Natural killer cell (primary cell): ENCODE results near the gene PCSK5. TPM values are rescaled to one million over a fixed set of nuclear protein-coding genes. Genes with fewer than 3 reads are reported as not detected.
A peak's percentile ranks its signal among the peaks of the same experiment; 100 is the strongest.

Source experiments
- ATAC-seq, 3 donors: fragments of 150-1000 bp in 2 of 3; fragments of 200-7000 bp in 1 of 3; cut with Tn5 transposase; 1 replicate in 1 of 3; 2 replicates in 2 of 3; pipeline ENCODE4 v1.10.0; 2021; ENCODE audit warnings: mild to moderate bottlenecking in 2 of 3, moderate library complexity in 2 of 3
- DNase-seq, 2 donors: peaks; one replicate each; pipeline versions ENCODE4 v3.0.0 to v3.0.0-alpha.2; 2013 to 2021; ENCODE audit warnings: mixed read lengths in 1 of 2
- H3K27ac ChIP-seq: one replicate; pipeline ENCODE4 v1.5.1; 2013; ENCODE audit warnings: mild to moderate bottlenecking, low read length
- H3K27me3 ChIP-seq: one replicate; pipeline ENCODE4 v1.6.1; 2013; ENCODE audit warnings: low read length; ENCODE audit not compliant: control insufficient read depth, insufficient read depth
- H3K36me3 ChIP-seq: one replicate; pipeline ENCODE4 v1.6.1; 2013; ENCODE audit warnings: low read length; ENCODE audit not compliant: control insufficient read depth, insufficient read depth
- H3K4me1 ChIP-seq: one replicate; pipeline ENCODE4 v1.6.1; 2013; ENCODE audit warnings: low read length; ENCODE audit not compliant: control insufficient read depth, insufficient read depth
- H3K4me3 ChIP-seq: one replicate; pipeline ENCODE4 v1.5.1; 2013; ENCODE audit warnings: low read length
- H3K9me3 ChIP-seq: one replicate; pipeline ENCODE4 v1.6.1; 2013; ENCODE audit warnings: low read length; ENCODE audit not compliant: control insufficient read depth, insufficient read depth
- H3K27ac Mint-ChIP-seq, 2 donors: one replicate each; pipeline ENCODE4 v1.8.0; 2022; ENCODE audit warnings: mild to moderate bottlenecking in 2 of 2, mixed read lengths in 2 of 2, moderate library complexity in 1 of 2
- H3K27me3 Mint-ChIP-seq, 2 donors: one replicate each; pipeline ENCODE4 v1.8.0; 2022; ENCODE audit warnings: low read depth in 2 of 2, mixed read lengths in 2 of 2
- H3K36me3 Mint-ChIP-seq: one replicate; pipeline ENCODE4 v1.8.0; 2022; ENCODE audit warnings: mixed read lengths
- H3K4me1 Mint-ChIP-seq, 2 donors: one replicate each; pipeline ENCODE4 v1.8.0; 2022; ENCODE audit warnings: mixed read lengths in 2 of 2
- H3K4me3 Mint-ChIP-seq: one replicate; pipeline ENCODE4 v1.8.0; 2022; ENCODE audit warnings: mild to moderate bottlenecking, moderate library complexity, mixed read lengths
- H3K9me3 Mint-ChIP-seq, 2 donors: one replicate each; pipeline ENCODE4 v1.8.0; 2022; ENCODE audit warnings: mixed read lengths in 2 of 2
- whole genome bisulfite sequencing: methylation state at CpG from one replicate; pipeline ENCODE4 v1.1.7; 2013; ENCODE audit warnings: missing lambda C conversion rate; ENCODE audit not compliant: insufficient coverage; 5-methylcytosine and 5-hydroxymethylcytosine counted together
- intact Hi-C: fragments of 100-400 bp; cut with micrococcal nuclease; formaldehyde crosslinking; loops from one replicate; pipeline ENCODE4 v1.14.2; 2022
- total RNA-seq, 4 donors: library from RNA; stranded (reverse); fragments of 120-200 nt in 1 of 4; gene quantifications; one replicate each; pipeline versions ENCODE4 v1.2.3 to v1.2.4, GENCODE V29; 2013 to 2022
- TF ChIP-seq, protein P1 (sequence below): fragments of 200-600 bp; IDR thresholded peaks from one replicate; pipeline ENCODE4 v1.8.0; 2022; ENCODE audit warnings: antibody characterized with exemption

PCSK5 gene
- total RNA-seq, 3 donors from 2014 or later (not counting 1 experiment from before 2014, with no cell fraction given), result 2.4 to 13.2 (median 5.7) TPM

DNA sequence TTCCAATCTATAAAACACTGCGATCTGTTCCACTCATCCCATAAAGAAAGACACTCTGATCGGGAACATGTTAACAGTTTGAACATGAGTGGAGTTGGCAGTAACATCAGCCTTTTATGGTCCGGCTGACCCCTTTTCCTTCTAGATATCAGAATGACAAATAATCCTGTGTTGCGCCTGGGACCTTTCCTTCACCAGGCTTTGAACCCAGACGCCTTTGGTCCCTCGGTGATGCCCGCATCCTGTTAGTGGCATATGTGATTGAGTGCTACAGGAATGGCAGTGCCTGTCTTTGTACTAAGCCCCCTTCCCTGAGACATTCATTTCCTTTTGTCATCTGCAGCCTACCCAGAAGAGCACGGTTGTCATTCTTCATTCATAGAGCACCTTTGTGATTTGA is 209.0 kb downstream of the PCSK5 start:
- DNase-seq, result no peak
- H3K9me3 Mint-ChIP-seq, result no peaks in the 10 kb centered on the region
- no peak overlapping the region for H3K27ac ChIP-seq
- H3K4me3 ChIP-seq, result no peak overlapping the region
- no peak overlapping the region for H3K4me3 Mint-ChIP-seq
- peaks cover 2 to 15% of the 10 kb centered on the region in 2 donors for H3K27me3 Mint-ChIP-seq
- H3K36me3 Mint-ChIP-seq, result peaks cover 7% of the 10 kb centered on the region
- H3K4me1 ChIP-seq, result no peaks in the 10 kb centered on the region
- no peaks in the 10 kb centered on the region for H3K27me3 ChIP-seq
- no peak overlapping the region for H3K27ac Mint-ChIP-seq
- 34% methylated on average over 6 of the region's 8 CpGs for WGBS
- H3K4me1 Mint-ChIP-seq, result peaks cover 0 to 26% of the 10 kb centered on the region in 2 donors
- no peak for ATAC-seq
- no peaks in the 10 kb centered on the region for H3K9me3 ChIP-seq
- intact Hi-C loops, result no loop called here
- TF ChIP-seq, protein P1, sequence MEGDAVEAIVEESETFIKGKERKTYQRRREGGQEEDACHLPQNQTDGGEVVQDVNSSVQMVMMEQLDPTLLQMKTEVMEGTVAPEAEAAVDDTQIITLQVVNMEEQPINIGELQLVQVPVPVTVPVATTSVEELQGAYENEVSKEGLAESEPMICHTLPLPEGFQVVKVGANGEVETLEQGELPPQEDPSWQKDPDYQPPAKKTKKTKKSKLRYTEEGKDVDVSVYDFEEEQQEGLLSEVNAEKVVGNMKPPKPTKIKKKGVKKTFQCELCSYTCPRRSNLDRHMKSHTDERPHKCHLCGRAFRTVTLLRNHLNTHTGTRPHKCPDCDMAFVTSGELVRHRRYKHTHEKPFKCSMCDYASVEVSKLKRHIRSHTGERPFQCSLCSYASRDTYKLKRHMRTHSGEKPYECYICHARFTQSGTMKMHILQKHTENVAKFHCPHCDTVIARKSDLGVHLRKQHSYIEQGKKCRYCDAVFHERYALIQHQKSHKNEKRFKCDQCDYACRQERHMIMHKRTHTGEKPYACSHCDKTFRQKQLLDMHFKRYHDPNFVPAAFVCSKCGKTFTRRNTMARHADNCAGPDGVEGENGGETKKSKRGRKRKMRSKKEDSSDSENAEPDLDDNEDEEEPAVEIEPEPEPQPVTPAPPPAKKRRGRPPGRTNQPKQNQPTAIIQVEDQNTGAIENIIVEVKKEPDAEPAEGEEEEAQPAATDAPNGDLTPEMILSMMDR, result no peak
- no peaks in the 10 kb centered on the region for H3K36me3 ChIP-seq

DNA sequence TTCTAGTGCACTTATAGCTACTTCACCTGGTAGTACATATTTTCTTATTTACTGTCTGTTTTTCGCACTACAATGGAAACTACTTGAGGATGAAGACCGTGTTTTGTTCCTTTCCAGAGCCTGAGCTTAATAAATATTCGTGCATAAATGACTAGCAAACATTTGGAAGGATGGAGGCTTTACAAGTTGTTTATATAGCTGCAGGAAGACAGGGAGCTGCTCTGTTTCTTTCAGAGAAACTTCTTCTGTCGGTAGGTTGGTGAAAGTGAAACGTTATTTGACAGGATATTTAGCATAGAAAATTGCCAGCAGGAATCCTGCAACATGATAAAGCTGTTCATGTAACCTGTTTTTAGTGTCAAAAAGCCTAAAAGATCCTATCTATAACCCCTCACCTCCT is 210.6 kb downstream of the PCSK5 start:
- Histone ChIP-seq H3K27ac (no peak overlapping the region), H3K9me3 (no peaks in the 10 kb centered on the region), H3K4me1 (no peaks in the 10 kb centered on the region), H3K4me3 (no peak overlapping the region), H3K36me3 (no peaks in the 10 kb centered on the region), H3K27me3 (no peaks in the 10 kb centered on the region)
- DNase-seq (no peak), ATAC-seq (no peak)
- intact Hi-C loops, result no loop called here
- H3K36me3 Mint-ChIP-seq, result peaks cover 7% of the 10 kb centered on the region
- TF ChIP-seq, protein P1, result no peak
- H3K4me1 Mint-ChIP-seq, result peaks cover 0 to 26% of the 10 kb centered on the region in 2 donors
- WGBS, result 42% methylated on average over 5 of the region's 5 CpGs
- no peak overlapping the region for H3K27ac Mint-ChIP-seq
- no peaks in the 10 kb centered on the region for H3K9me3 Mint-ChIP-seq
- H3K4me3 Mint-ChIP-seq, result peak overlapping the region; percentile 14
- peaks cover 2 to 15% of the 10 kb centered on the region in 2 donors for H3K27me3 Mint-ChIP-seq

DNA sequence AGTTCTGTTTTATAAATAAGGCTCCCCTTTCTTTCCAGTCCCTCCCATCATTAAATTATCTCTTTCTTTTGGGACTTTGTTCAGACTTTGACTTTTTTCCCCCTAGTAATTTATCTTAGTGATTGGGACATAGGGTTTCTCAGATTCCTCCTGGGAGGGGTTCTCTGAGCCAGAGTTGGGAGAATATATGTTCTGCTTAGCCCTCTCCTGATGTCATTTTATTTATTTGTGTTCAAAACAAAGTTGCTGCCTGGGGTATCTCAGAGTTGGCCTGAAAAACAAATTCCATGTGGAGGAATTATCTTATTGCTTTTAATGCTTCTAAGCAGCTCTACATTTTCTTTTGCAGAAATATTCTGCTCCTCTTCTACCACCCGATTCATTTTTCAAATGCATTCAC is 211.0 kb downstream of the PCSK5 start:
- H3K27me3 ChIP-seq, result no peaks in the 10 kb centered on the region
- ATAC-seq, result no peak
- Mint-ChIP-seq H3K27ac (no peak overlapping the region), H3K36me3 (peaks cover 7% of the 10 kb centered on the region), H3K9me3 (no peaks in the 10 kb centered on the region), H3K4me3 (no peak overlapping the region), H3K27me3 (peaks cover 2 to 15% of the 10 kb centered on the region in 2 donors), H3K4me1 (peaks cover 0 to 26% of the 10 kb centered on the region in 2 donors)
- intact Hi-C loops, result no loop called here
- 100% methylated on average over 1 of the region's 1 CpG for WGBS
- TF ChIP-seq, protein P1, result no peak
- H3K9me3 ChIP-seq, result no peaks in the 10 kb centered on the region
- H3K4me3 ChIP-seq, result no peak overlapping the region
- no peak for DNase-seq
- no peaks in the 10 kb centered on the region for H3K4me1 ChIP-seq
- H3K36me3 ChIP-seq, result no peaks in the 10 kb centered on the region
- H3K27ac ChIP-seq, result no peak overlapping the region

DNA sequence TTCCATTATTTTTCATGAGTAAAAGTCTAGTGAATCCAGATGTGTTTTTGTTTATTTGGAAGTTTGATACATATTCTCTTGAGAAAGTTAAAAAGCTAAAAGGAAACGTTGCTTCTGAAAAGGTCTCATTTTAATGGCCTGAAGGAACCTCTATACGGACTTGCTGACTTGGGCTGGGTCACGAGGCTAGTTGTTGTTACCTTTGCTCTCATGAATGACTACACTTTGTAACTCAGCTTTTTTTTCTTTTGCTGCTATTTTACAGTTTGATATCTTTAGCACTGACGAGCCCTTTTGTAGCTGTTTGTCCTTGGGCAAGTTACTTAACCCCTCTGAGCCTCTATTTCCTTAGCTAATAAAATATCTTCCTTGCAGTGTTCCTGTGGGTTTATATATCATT is 211.5 kb downstream of the PCSK5 start:
- H3K27ac Mint-ChIP-seq, result no peak overlapping the region
- 90% methylated on average over 4 of the region's 4 CpGs for WGBS

More for the DNA sequence above, 211.5 kb downstream of the PCSK5 start:
- DNase-seq (no peak), ATAC-seq (no peak)
- Mint-ChIP-seq H3K4me1 (peaks cover 0 to 26% of the 10 kb centered on the region in 2 donors), H3K9me3 (no peaks in the 10 kb centered on the region), H3K4me3 (no peak overlapping the region), H3K36me3 (peaks cover 7% of the 10 kb centered on the region), H3K27me3 (peaks cover 2 to 15% of the 10 kb centered on the region in 2 donors)
- Histone ChIP-seq H3K27ac (no peak overlapping the region), H3K4me1 (no peaks in the 10 kb centered on the region), H3K27me3 (no peaks in the 10 kb centered on the region), H3K4me3 (no peak overlapping the region), H3K9me3 (no peaks in the 10 kb centered on the region), H3K36me3 (no peaks in the 10 kb centered on the region)
- TF ChIP-seq, protein P1, result no peak
- intact Hi-C loops, result no loop called here
